ENCODE data around the gene RAB30.
"Not testable (repeated sequence)": the region's sequence is repeated elsewhere in the genome, so short reads cannot be mapped to it uniquely, and the experiment has no call there.

Gene RAB30

DNA sequence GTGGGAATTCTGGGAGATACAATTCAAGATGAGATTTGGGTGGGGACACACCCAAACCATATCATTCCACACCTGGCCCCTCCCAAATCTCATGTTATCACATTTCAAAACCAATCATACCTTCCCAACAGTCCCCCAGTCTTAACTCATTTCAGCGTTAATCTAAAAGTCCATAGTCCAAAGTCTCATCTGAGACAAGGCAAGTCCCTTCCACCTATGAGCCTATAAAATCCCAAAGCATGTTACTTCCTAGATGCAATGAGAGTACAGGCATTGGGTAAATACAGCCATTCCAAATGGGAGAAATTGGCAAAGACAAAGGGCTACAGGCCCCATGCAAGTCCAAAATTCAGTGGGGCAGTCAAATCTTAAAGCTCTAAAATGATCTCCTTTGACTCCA is 128.3 kb downstream of the RAB30 start:
- not testable (repeated sequence) for DNase-seq (ENCODE audit: low read depth)

DNA sequence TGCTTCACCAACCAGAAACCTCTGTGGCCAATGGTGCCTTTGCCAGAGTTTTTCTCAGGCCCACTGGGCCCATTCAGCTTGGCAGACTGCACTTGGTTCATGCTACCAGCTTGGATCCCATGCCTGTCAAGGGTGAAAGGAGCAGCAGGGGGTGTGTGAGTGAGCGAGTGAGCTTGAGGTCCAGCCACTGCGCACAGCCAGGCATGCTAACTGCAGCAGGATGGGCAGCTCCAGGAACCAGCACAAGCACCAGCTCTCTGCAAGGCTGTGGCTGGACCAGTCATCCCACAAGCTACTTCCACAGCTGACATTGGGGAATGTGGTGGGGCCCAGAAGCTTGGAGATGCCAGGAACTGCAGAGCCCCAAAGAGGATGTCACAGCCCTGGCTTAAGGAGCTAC is 129.3 kb downstream of the RAB30 start:
- no peak for DNase-seq (ENCODE audit: low read depth)

DNA sequence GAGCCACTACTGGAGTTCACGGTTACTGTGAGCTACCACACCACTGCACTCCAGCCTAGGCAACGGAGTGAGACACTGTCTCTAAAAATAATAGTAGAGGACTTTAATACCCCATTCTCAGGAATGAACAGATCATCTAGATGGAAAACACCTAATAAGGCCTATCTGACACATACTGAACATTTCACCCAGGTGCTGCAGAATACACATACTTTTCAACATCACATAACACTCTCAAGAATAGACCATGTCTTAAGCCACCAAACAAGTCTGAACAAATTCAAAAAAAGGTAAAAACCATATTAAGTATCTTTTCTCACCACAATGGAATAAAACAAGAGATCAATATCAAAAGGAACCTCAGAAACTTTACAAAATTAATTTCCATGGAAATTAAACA is 132.2 kb downstream of the RAB30 start:
- DNase-seq (ENCODE audit: low read depth): no peak

DNA sequence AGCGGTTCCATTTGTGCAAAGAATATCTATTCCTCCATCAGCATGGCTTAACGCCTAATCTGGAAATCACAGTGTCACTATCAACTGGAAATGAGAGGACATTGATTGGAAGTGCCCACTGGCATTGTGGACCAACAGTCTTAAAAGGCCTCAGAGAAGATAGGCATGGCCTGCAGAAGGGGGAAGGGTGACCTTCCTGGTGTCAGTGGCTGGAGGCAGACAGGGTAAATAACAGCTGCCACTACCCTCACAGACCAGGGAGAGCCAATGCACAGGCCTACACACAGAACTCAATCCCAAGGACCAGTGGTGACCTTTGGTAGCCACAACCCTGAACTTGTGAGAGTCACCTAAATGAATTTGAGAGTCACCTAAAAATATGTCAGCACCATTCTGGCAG is 134.1 kb downstream of the RAB30 start:
- no peak for DNase-seq (ENCODE audit: low read depth)

DNA sequence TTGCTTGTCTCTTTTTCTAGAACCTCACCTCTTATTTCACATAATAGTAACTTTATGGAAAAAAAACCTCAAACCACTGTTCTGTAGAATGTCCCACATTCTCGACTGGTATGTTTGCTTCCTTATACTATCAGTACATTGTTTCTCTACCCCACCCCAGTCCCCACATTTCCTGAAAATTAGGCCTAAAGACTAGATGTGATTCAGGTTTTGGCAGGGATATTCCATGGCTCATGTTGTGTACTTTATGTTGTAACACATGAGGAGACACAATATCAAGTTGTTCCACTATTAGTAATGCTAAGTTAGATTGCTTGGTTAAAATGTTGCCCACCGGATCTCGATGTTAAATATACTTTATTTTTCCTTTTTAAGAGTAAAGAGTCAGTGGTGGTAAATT is 135.4 kb downstream of the RAB30 start:
- DNase-seq (ENCODE audit: low read depth): no peak

DNA sequence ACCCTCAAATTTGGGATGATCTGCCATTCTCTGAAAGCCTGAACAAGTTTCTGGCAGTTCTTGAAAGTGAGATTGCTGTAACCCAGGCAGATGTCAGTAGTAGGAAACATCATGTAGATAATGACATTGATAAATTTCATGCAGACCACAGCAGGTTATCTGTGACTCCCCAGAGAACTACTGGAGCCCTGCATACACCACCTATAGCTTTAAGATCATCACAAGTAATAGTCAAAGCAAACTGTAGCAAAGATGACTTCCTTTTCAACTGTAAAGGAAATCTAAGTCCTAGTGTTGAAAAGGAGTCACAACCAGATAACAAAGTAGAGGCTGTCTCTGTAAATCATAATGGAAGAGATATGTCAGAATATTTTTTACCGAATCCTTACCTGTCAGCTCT is 139.1 kb downstream of the RAB30 start:
- DNase-seq (ENCODE audit: low read depth): no peak

DNA sequence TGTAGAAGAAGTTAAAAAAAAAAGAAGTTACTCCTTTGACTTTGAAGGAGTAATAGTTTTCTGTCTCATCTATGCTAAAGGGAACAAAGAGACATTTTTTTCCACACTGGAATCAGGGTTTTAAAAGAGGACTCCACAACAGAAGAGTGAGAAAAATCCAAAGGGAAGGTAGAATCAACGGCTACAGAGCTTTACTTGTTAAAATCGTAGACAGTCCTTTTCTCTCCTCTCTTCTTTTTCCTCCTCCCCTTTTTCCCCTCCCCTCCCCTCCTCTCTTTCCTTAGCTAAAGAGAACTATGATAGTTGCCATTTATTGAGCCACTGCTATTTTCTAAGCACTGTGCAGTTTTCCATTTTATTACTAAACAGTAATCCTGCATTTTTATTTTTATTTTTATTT is 141.0 kb downstream of the RAB30 start:
- no peak for DNase-seq (ENCODE audit: low read depth)

DNA sequence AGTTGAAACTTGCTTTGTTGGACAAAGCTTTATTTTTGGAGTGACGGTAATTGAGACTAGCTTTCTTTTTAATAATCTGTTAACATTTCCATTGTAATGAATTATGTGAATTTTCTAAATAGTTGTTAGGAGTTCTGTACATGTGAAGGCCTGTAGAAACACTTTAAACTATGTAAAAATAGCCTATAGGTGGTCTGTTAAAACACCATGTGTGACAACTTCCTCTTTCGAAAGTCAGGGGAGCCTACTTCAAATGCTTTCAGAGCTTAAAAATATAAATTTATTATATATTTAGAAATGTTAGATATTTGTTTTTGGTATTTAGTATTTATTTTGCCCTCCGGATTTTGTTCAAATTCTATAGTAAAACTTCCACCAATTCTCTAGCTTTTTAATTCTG is 141.5 kb downstream of the RAB30 start:
- DNase-seq (ENCODE audit: low read depth): no peak

DNA sequence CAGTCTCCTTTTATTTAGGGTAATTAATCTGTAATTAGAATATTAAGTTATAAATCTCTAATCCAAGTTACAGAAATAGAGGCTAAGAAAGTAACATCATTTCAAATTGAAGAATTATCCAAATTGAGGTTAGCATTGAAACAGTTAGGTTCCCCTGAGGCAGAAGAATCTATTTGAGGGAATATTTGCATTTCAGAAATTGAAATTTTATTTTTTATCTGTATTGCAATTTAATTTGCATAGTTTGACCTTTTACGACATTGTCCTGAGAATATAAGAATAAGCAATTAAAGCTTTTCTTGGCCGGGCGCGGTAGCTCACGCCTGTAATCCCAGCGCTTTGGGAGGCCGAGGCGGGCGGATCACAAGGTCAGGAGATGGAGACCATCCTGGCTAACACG is 142.6 kb downstream of the RAB30 start:
- no peak for DNase-seq (ENCODE audit: low read depth)

DNA sequence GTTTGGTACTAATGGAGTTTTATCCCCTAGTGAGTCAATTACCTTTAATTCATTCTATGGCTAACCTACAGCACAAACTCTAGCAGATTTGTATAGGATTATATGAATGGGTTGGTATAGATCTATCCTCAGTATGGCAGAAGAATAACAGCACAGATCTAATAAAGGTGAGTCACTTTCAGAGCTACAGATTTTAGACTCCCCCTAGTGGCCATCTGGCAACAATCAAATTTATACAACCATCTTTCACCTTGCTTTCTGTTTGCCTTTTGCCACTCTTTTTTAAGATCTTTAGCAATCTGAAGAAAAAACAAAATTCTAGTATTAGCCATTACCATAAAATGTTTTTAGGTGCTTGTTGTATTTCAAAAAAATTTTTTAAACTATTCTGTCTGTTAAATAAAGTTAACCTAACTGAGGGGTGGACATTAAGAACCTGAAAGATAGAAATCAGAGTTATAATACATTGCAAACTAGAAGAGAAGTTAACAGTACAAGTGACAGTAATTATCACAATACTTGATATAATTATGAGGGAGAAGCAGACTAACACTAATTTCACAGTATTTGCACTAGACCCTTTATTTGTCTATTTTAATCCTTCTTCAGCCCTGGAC is 144.3 kb downstream of the RAB30 start:
- peak; percentile 35 for DNase-seq (ENCODE audit: low read depth)

DNA sequence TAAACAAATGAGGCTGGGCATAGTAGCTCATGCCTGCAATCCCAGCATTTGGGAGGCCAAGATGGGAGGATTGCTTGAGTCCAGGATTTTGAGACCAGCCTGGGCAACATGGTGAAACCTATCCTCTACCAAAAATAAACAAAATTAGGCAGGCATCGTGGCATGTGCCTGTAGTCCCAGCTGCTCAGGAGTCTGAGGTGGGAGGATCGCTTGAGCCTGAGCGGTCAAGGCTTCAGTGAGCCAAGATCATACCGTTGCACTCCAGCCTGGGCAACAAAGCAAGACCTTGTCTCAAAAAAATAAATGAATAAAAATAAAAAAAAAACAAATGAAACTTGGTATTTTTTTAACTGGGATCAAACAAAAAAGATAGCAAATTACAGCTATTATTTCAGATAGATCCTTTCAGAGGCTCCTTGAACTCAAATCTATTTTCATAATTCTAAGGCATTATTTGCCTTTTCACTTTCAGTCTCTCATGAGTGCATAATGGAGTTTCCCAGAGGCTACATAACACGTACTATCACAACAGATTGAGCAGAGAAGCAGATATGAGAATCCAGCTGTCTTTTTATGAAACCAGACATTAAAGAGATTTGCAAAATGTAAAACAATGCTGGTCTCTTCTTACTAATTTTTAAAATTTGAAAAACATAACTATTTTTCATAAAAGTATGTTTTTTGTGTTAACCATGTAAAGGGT is 147.0 kb downstream of the RAB30 start:
- DNase-seq (ENCODE audit: low read depth): no peak
